ENCODE data around the gene UGT3A2. TPM values are rescaled to one million over a fixed set of nuclear protein-coding genes. Genes with fewer than 3 reads are reported as not detected.

UGT3A2 gene
- total RNA-seq, 1 experiment from 2014 or later = 529 TPM

- no TSS peak for BruUV-seq (replicated peaks)
- no peaks in the 10 kb centered on the region for H3K27me3 ChIP-seq (replicated peaks; ENCODE audit: insufficient read depth, low read depth, low read length, poor library complexity)
- ChIA-PET POLR2A (ENCODE audit: low non-redundant PET) (no interaction called here), CTCF (interaction anchor here (0.6 to 1.8 kb wide), 3 partner anchors 9 to 106 kb away, joined by 3 to 19 read pairs (median 3); no protein-coding TSS in a partner anchor)
- DNase-seq (ENCODE audit: low spot score) = peak; percentile 77
- intact Hi-C loops (cut with micrococcal nuclease; ENCODE audit: unreplicated experiment) = no loop called here
- H3K27ac ChIP-seq (ENCODE audit: low read depth, low read length, poor library complexity, severe bottlenecking) = no peak overlapping the region
- peaks cover 8% of the 10 kb centered on the region for H3K4me1 ChIP-seq (ENCODE audit: insufficient read depth, low read length, poor library complexity, severe bottlenecking)
- H3K36me3 ChIP-seq (ENCODE audit: insufficient read depth, low read length, poor library complexity, severe bottlenecking) = no peaks in the 10 kb centered on the region
- no peak overlapping the region for H3K4me3 ChIP-seq (ENCODE audit: low read depth, low read length, poor library complexity, severe bottlenecking)
- no peaks in the 10 kb centered on the region for H3K9me3 ChIP-seq (ENCODE audit: low read depth, low read length, poor library complexity, severe bottlenecking)
- no peak for TF ChIP-seq EZH2 (IDR thresholded peaks at IDR 0.05; ENCODE audit: borderline replicate concordance, low read depth, low read length, poor library complexity, severe bottlenecking)
- TF ChIP-seq CTCF (conservative IDR thresholded peaks at IDR 0.05; ENCODE audit: low read depth, low read length) = peak; percentile 69
Observed at GRCh38 chr5:36089989-36090388, 23.3 kb upstream of the UGT3A2 start.

GRCh38 chr5:36079200-36079781, 12.6 kb upstream of the UGT3A2 start:
- Histone ChIP-seq H3K36me3 (ENCODE audit: insufficient read depth, low read length, poor library complexity, severe bottlenecking) (peaks cover 3% of the 10 kb centered on the region), H3K4me3 (ENCODE audit: low read depth, low read length, poor library complexity, severe bottlenecking) (no peak overlapping the region), H3K27me3 (replicated peaks; ENCODE audit: insufficient read depth, low read depth, low read length, poor library complexity) (no peaks in the 10 kb centered on the region), H3K9me3 (ENCODE audit: low read depth, low read length, poor library complexity, severe bottlenecking) (no peaks in the 10 kb centered on the region), H3K4me1 (ENCODE audit: insufficient read depth, low read length, poor library complexity, severe bottlenecking) (peaks cover 17% of the 10 kb centered on the region), H3K27ac (ENCODE audit: low read depth, low read length, poor library complexity, severe bottlenecking) (no peak overlapping the region)
- no TSS peak for BruUV-seq (replicated peaks)
- intact Hi-C loops (cut with micrococcal nuclease; ENCODE audit: unreplicated experiment) = loop anchor here (5.0 to 10.0 kb wide), 4 partner anchors 78 to 613 kb away; no protein-coding TSS in a partner anchor
- peak; percentile 86 for DNase-seq (ENCODE audit: low spot score)
- POLR2A ChIA-PET (ENCODE audit: low non-redundant PET) = interaction anchor here (0.6 kb wide), 1 partner anchor 77 kb away, joined by 4 read pairs; no protein-coding TSS in a partner anchor
- CTCF ChIA-PET = interaction anchor here (0.5 to 1.6 kb wide), 15 partner anchors 8 to 617 kb away, joined by 3 to 19 read pairs (median 4); partner anchors contain the start of genes RANBP3L, SKP2 and UGT3A2
- TF ChIP-seq CTCF (conservative IDR thresholded peaks at IDR 0.05; ENCODE audit: low read depth, low read length) = peak; percentile 82
- TF ChIP-seq EZH2 (IDR thresholded peaks at IDR 0.05; ENCODE audit: borderline replicate concordance, low read depth, low read length, poor library complexity, severe bottlenecking) = no peak

- POLR2A ChIA-PET (ENCODE audit: low non-redundant PET) = interaction anchor here (0.6 kb wide), 1 partner anchor 78 kb away, joined by 4 read pairs; no protein-coding TSS in a partner anchor
- intact Hi-C loops (cut with micrococcal nuclease; ENCODE audit: unreplicated experiment) = loop anchor here (5.0 to 10.0 kb wide), 4 partner anchors 79 to 614 kb away; no protein-coding TSS in a partner anchor
Observed at GRCh38 chr5:36078430-36078829, 11.7 kb upstream of the UGT3A2 start.

More at GRCh38 chr5:36078430-36078829, 11.7 kb upstream of the UGT3A2 start:
- Histone ChIP-seq H3K27ac (ENCODE audit: low read depth, low read length, poor library complexity, severe bottlenecking) (no peak overlapping the region), H3K27me3 (replicated peaks; ENCODE audit: insufficient read depth, low read depth, low read length, poor library complexity) (no peaks in the 10 kb centered on the region), H3K9me3 (ENCODE audit: low read depth, low read length, poor library complexity, severe bottlenecking) (no peaks in the 10 kb centered on the region), H3K4me1 (ENCODE audit: insufficient read depth, low read length, poor library complexity, severe bottlenecking) (peaks cover 25% of the 10 kb centered on the region), H3K4me3 (ENCODE audit: low read depth, low read length, poor library complexity, severe bottlenecking) (no peak overlapping the region), H3K36me3 (ENCODE audit: insufficient read depth, low read length, poor library complexity, severe bottlenecking) (peaks cover under 1% of the 10 kb centered on the region)
- no peak for DNase-seq (ENCODE audit: low spot score)
- BruUV-seq (replicated peaks) = no TSS peak
- CTCF ChIA-PET = interaction anchor here (0.5 to 1.6 kb wide), 11 partner anchors 8 to 618 kb away, joined by 3 to 19 read pairs (median 5); partner anchors contain the start of genes SKP2 and UGT3A2
- TF ChIP-seq EZH2 (IDR thresholded peaks at IDR 0.05; ENCODE audit: borderline replicate concordance, low read depth, low read length, poor library complexity, severe bottlenecking) (no peak), CTCF (conservative IDR thresholded peaks at IDR 0.05; ENCODE audit: low read depth, low read length) (no peak)

Measured in A673 (cell line).